DOHH2 (cell line): ENCODE results near the gene AS3MT.

ENCODE experiments used
- H3F3A ChIP-seq: fragments of 200-600 bp; sonication (generic), shearing (Covaris generic); 2 replicates; pipeline ENCODE4 v1.6.0; 2016; ENCODE audit warnings: antibody characterized with exemption, mild to moderate bottlenecking; ENCODE audit not compliant: control insufficient read depth, insufficient read depth
- H3K27ac ChIP-seq: fragments of 200-600 bp; sonication (generic); 2 replicates; pipeline ENCODE4 v1.5.1; 2014; ENCODE audit warnings: low read depth, mild to moderate bottlenecking, low read length, moderate library complexity
- H3K27me3 ChIP-seq: fragments of 200-600 bp; sonication (generic); 2 replicates; pipeline ENCODE4 v1.6.1; 2014; ENCODE audit warnings: mild to moderate bottlenecking, low read length, mixed read lengths; ENCODE audit not compliant: control insufficient read depth
- H3K36me3 ChIP-seq: fragments of 200-600 bp; sonication (generic); 2 replicates; pipeline ENCODE4 v1.6.1; 2014; ENCODE audit warnings: mild to moderate bottlenecking, low read length, moderate library complexity, mixed read lengths; ENCODE audit not compliant: control insufficient read depth
- H3K4me1 ChIP-seq: fragments of 200-600 bp; sonication (generic); 2 replicates; pipeline ENCODE4 v1.6.1; 2014; ENCODE audit warnings: mild to moderate bottlenecking, low read length, mixed read lengths; ENCODE audit not compliant: control insufficient read depth
- H3K4me2 ChIP-seq: fragments of 200-600 bp; sonication (generic); 2 replicates; pipeline ENCODE4 v1.6.0; 2014; ENCODE audit warnings: mild to moderate bottlenecking, low read length, moderate library complexity
- H3K4me3 ChIP-seq: fragments of 200-600 bp; sonication (generic); 2 replicates; pipeline ENCODE4 v1.5.1; 2014; ENCODE audit warnings: mild to moderate bottlenecking, low read length, mixed read lengths
- H3K79me2 ChIP-seq: fragments of 200-600 bp; sonication (generic); 2 replicates; pipeline ENCODE4 v1.6.1; 2014; ENCODE audit warnings: mild to moderate bottlenecking, low read length, mixed read lengths; ENCODE audit not compliant: control insufficient read depth
- H3K9me2 ChIP-seq: fragments of 200-600 bp; sonication (generic); replicated peaks from 2 replicates; pipeline ENCODE4 v1.6.1; 2014; ENCODE audit warnings: mild to moderate bottlenecking, low read length, mixed read lengths; ENCODE audit not compliant: control insufficient read depth
- H3K9me3 ChIP-seq: fragments of 200-600 bp; sonication (generic); 2 replicates; pipeline ENCODE4 v1.6.1; 2014; ENCODE audit warnings: antibody characterized with exemption, low read length, mixed read lengths; ENCODE audit not compliant: control insufficient read depth, insufficient read depth
- H4K20me1 ChIP-seq: fragments of 200-600 bp; sonication (generic); 2 replicates; pipeline ENCODE4 v1.6.0; 2014; ENCODE audit warnings: low read depth, mild to moderate bottlenecking, antibody characterized with exemption, low read length, moderate library complexity; ENCODE audit not compliant: control insufficient read depth, insufficient read depth
- CTCF ChIP-seq: fragments of 200-600 bp; sonication (generic); IDR thresholded peaks from one replicate; pipeline ENCODE4 v1.5.1; 2014; ENCODE audit warnings: antibody characterized with exemption, mild to moderate bottlenecking, low read depth, low read length; ENCODE audit not compliant: poor library complexity, severe bottlenecking
- EZH2phosphoT487 ChIP-seq: fragments of 200-600 bp; sonication (generic); IDR thresholded peaks from 2 replicates; pipeline ENCODE4 v1.6.1; 2017; ENCODE audit warnings: borderline replicate concordance, mild to moderate bottlenecking, antibody characterized with exemption, low read length, moderate library complexity, mixed read lengths

Gene AS3MT

GRCh38 chr10:102931643-102932042 lies 62.4 kb downstream of the AS3MT start:
- Histone ChIP-seq H3K36me3 (no peaks in the 10 kb centered on the region), H3K4me3 (no peak overlapping the region), H3K79me2 (no peaks in the 10 kb centered on the region), H3F3A (no peaks in the 10 kb centered on the region; the same call in 1 of the 2 replicates), H3K27me3 (no peaks in the 10 kb centered on the region; the same call in 1 of the 2 replicates), H3K9me2 (no peaks in the 10 kb centered on the region), H3K27ac (no peak overlapping the region), H4K20me1 (no peaks in the 10 kb centered on the region), H3K9me3 (no peaks in the 10 kb centered on the region), H3K4me1 (no peaks in the 10 kb centered on the region), H3K4me2 (no peak overlapping the region)
- TF ChIP-seq EZH2phosphoT487 (no peak), CTCF (no peak)

GRCh38 chr10:102935505-102935904 lies 66.2 kb downstream of the AS3MT start:
- Histone ChIP-seq H3K36me3 (no peaks in the 10 kb centered on the region), H3K27me3 (no peaks in the 10 kb centered on the region; the same call in 1 of the 2 replicates), H3F3A (no peaks in the 10 kb centered on the region; the same call in 1 of the 2 replicates), H3K79me2 (no peaks in the 10 kb centered on the region), H3K4me3 (no peak overlapping the region), H3K9me3 (no peaks in the 10 kb centered on the region), H4K20me1 (no peaks in the 10 kb centered on the region), H3K27ac (no peak overlapping the region), H3K4me2 (no peak overlapping the region), H3K4me1 (no peaks in the 10 kb centered on the region), H3K9me2 (no peaks in the 10 kb centered on the region)
- TF ChIP-seq EZH2phosphoT487 = no peak
- no peak for TF ChIP-seq CTCF

- Histone ChIP-seq H3F3A (no peaks in the 10 kb centered on the region), H3K4me2 (no peak overlapping the region), H3K27ac (no peak overlapping the region), H3K9me2 (no peaks in the 10 kb centered on the region), H4K20me1 (no peaks in the 10 kb centered on the region), H3K79me2 (no peaks in the 10 kb centered on the region), H3K4me1 (no peaks in the 10 kb centered on the region), H3K27me3 (no peaks in the 10 kb centered on the region; the same call in 1 of the 2 replicates), H3K4me3 (no peak overlapping the region), H3K36me3 (no peaks in the 10 kb centered on the region), H3K9me3 (no peaks in the 10 kb centered on the region)
- no peak for TF ChIP-seq EZH2phosphoT487
- no peak for TF ChIP-seq CTCF
Measured at GRCh38 chr10:102935939-102936605, 66.8 kb downstream of the AS3MT start.
